SK-N-SH treated with all-trans-retinoic acid at 6 μM for 48 hours (cell line): Measurements from ENCODE around the gene ATF6B.

Experiments
- ATAC-seq: fragments of 200-7000 bp; cut with Tn5 transposase; 3 replicates; pipeline ENCODE4 v1.9.1; 2020; ENCODE audit warnings: mild to moderate bottlenecking, moderate library complexity
- ARNTL ChIP-seq: fragments of 450-650 bp; formaldehyde crosslinking; IDR thresholded peaks from 2 replicates; pipeline ENCODE4 v1.5.0; 2020; ENCODE audit warnings: low read depth, mild to moderate bottlenecking, moderate library complexity, borderline replicate concordance
- BACH2 ChIP-seq: fragments of 250-450 bp; sonication (Bioruptor Pico); IDR thresholded peaks from 2 replicates; pipeline ENCODE4 v1.9.0; 2021; ENCODE audit warnings: mild to moderate bottlenecking, borderline replicate concordance
- CREB5 ChIP-seq: fragments of 250-450 bp; sonication (Bioruptor Pico); IDR thresholded peaks from 2 replicates; pipeline ENCODE4 v1.5.1; 2020; ENCODE audit warnings: low read depth, mild to moderate bottlenecking, moderate library complexity
- CSDC2 ChIP-seq: fragments of 250-450 bp; sonication (Bioruptor Pico); IDR thresholded peaks from 2 replicates; pipeline ENCODE4 v1.5.0; 2020; ENCODE audit warnings: mild to moderate bottlenecking, moderate library complexity
- CSRNP3 ChIP-seq: fragments of 250-450 bp; sonication (Bioruptor Pico); IDR thresholded peaks from 2 replicates; pipeline ENCODE4 v1.5.1; 2021; ENCODE audit warnings: mild to moderate bottlenecking, moderate library complexity
- ESRRG ChIP-seq: fragments of 250-450 bp; sonication (Bioruptor Pico); IDR thresholded peaks from 2 replicates; pipeline ENCODE4 v1.6.1; 2021; ENCODE audit warnings: mild to moderate bottlenecking
- ISL1 ChIP-seq: fragments of 250-450 bp; sonication (Bioruptor Pico); IDR thresholded peaks from 2 replicates; pipeline ENCODE4 v2.1.2; 2022; ENCODE audit warnings: mild to moderate bottlenecking, moderate library complexity
- PATZ1 ChIP-seq: fragments of 250-450 bp; sonication (Bioruptor Pico); IDR thresholded peaks from 2 replicates; pipeline ENCODE4 v1.8.0; 2020; ENCODE audit warnings: mild to moderate bottlenecking, moderate library complexity, borderline replicate concordance
- POU6F1 ChIP-seq: fragments of 250-450 bp; sonication (Bioruptor Pico); IDR thresholded peaks from 2 replicates; pipeline ENCODE4 v1.8.0; 2021; ENCODE audit warnings: low read depth, mild to moderate bottlenecking, moderate library complexity, borderline replicate concordance
- PPARA ChIP-seq: fragments of 250-450 bp; sonication (Bioruptor Pico); IDR thresholded peaks from 2 replicates; pipeline ENCODE4 v1.5.0; 2020; ENCODE audit warnings: mild to moderate bottlenecking, borderline replicate concordance
- RARB ChIP-seq: fragments of 250-450 bp; sonication (Bioruptor Pico); IDR thresholded peaks from 2 replicates; pipeline ENCODE4 v1.8.0; 2021; ENCODE audit warnings: mild to moderate bottlenecking, moderate library complexity
- TCF4 ChIP-seq: fragments of 250-450 bp; sonication (Bioruptor Pico); IDR thresholded peaks from 2 replicates; pipeline ENCODE4 v1.8.0; 2021; ENCODE audit warnings: mild to moderate bottlenecking, moderate library complexity, borderline replicate concordance
- TSHZ2 ChIP-seq: fragments of 250-450 bp; sonication (Bioruptor Pico); IDR thresholded peaks from 2 replicates; pipeline ENCODE4 v1.5.0; 2020; ENCODE audit warnings: mild to moderate bottlenecking, moderate library complexity
- ZC3H10 ChIP-seq: fragments of 250-450 bp; sonication (Bioruptor Pico); IDR thresholded peaks from 2 replicates; pipeline ENCODE4 v1.5.1; 2021; ENCODE audit warnings: mild to moderate bottlenecking, moderate library complexity
- ZFP3 ChIP-seq: fragments of 250-450 bp; sonication (Bioruptor Pico); IDR thresholded peaks from 2 replicates; pipeline ENCODE4 v1.5.0; 2020; ENCODE audit warnings: mild to moderate bottlenecking, moderate library complexity
- ZFP30 ChIP-seq: fragments of 450-650 bp; formaldehyde crosslinking; IDR thresholded peaks from 2 replicates; pipeline ENCODE4 v1.5.0; 2022; ENCODE audit warnings: mild to moderate bottlenecking, moderate library complexity
- ZNF565 ChIP-seq: fragments of 450-650 bp; formaldehyde crosslinking; conservative IDR thresholded peaks from 2 replicates; pipeline ENCODE4 v1.5.0; 2020; ENCODE audit warnings: low read depth, mild to moderate bottlenecking, moderate library complexity
- ZNF70 ChIP-seq: fragments of 450-650 bp; formaldehyde crosslinking; IDR thresholded peaks from 2 replicates; pipeline ENCODE4 v1.5.0; 2020; ENCODE audit warnings: mild to moderate bottlenecking, moderate library complexity
- ZNF8 ChIP-seq: fragments of 450-650 bp; formaldehyde crosslinking; IDR thresholded peaks from 2 replicates; pipeline ENCODE4 v1.5.0; 2020; ENCODE audit warnings: mild to moderate bottlenecking, moderate library complexity

ATF6B gene

GRCh38 chr6:32069878-32070515, 58.0 kb downstream of the ATF6B start:
- TF ChIP-seq TSHZ2 (CRISPR knock-in tag) (no peak), RARB (CRISPR knock-in tag) (no peak), ARNTL (CRISPR knock-in tag) (no peak), ZNF8 (no peak), TCF4 (no peak), CREB5 (CRISPR knock-in tag) (no peak), ZFP3 (CRISPR knock-in tag) (no peak), PPARA (CRISPR knock-in tag) (no peak), ZC3H10 (no peak), ZNF565 (CRISPR knock-in tag) (no peak), CSDC2 (CRISPR knock-in tag) (no peak), CSRNP3 (CRISPR knock-in tag) (no peak), BACH2 (CRISPR knock-in tag) (no peak), ESRRG (CRISPR knock-in tag) (no peak), ZNF70 (CRISPR knock-in tag) (no peak), PATZ1 (CRISPR knock-in tag) (no peak)
- TF ChIP-seq, all 23 proteins: peak for 0
- ATAC-seq: no peak

- no peak for ATAC-seq
- TF ChIP-seq CSDC2 (CRISPR knock-in tag) (no peak), ISL1 (CRISPR knock-in tag) (no peak), ESRRG (CRISPR knock-in tag) (no peak), ARNTL (CRISPR knock-in tag) (no peak), ZNF8 (no peak), ZNF565 (CRISPR knock-in tag) (no peak), ZC3H10 (no peak), PATZ1 (CRISPR knock-in tag) (no peak), BACH2 (CRISPR knock-in tag) (no peak), CREB5 (CRISPR knock-in tag) (no peak), CSRNP3 (CRISPR knock-in tag) (no peak), POU6F1 (CRISPR knock-in tag) (no peak), ZFP30 (no peak), RARB (CRISPR knock-in tag) (no peak), TSHZ2 (CRISPR knock-in tag) (no peak)
These were observed 58.6 kb downstream of the ATF6B start for GRCh38 chr6:32069460-32069859.
